Astrocyte (in vitro differentiated cells and primary cell): ENCODE measurements around the gene PSG5. TPM values are rescaled to one million over a fixed set of nuclear protein-coding genes. Genes with fewer than 3 reads are reported as not detected.
"Not testable (repeated sequence)": the region's sequence is repeated elsewhere in the genome, so short reads cannot be mapped to it uniquely, and the experiment has no call there.

Experiments used
- DNase-seq: peaks from one replicate; pipeline ENCODE4 v3.0.0-alpha.2; 2010; ENCODE audit warnings: low read depth
- FAIRE-seq: peaks from 2 replicates; lab custom pipeline; 2011; peaks lifted over from hg19 to GRCh38; lab: Jason Lieb, UNC
- H2AFZ ChIP-seq: 2 replicates; pipeline ENCODE4 v1.6.0; 2012; ENCODE audit warnings: low read depth, low read length, inconsistent platforms
- H3K27ac ChIP-seq: 2 replicates; pipeline ENCODE4 v1.5.1; 2011; ENCODE audit warnings: low read depth, low read length, inconsistent platforms
- H3K27me3 ChIP-seq: 2 replicates; pipeline ENCODE4 v1.6.0; 2011; ENCODE audit warnings: low read length, inconsistent platforms; ENCODE audit not compliant: insufficient read depth
- H3K36me3 ChIP-seq: 2 replicates; pipeline ENCODE4 v1.5.1; 2011; ENCODE audit warnings: low read length, inconsistent platforms; ENCODE audit not compliant: insufficient read depth
- H3K4me1 ChIP-seq: 2 replicates; pipeline ENCODE4 v1.5.1; 2011; ENCODE audit warnings: low read length, inconsistent platforms; ENCODE audit not compliant: insufficient read depth
- H3K4me2 ChIP-seq: 2 replicates; pipeline ENCODE4 v1.6.0; 2012; ENCODE audit warnings: low read length, inconsistent platforms
- H3K4me3 ChIP-seq: 2 replicates; pipeline ENCODE4 v1.5.1; 2011; ENCODE audit warnings: low read depth, mild to moderate bottlenecking, low read length, inconsistent platforms; ENCODE audit not compliant: insufficient read depth
- H3K79me2 ChIP-seq: 2 replicates; pipeline ENCODE4 v1.6.0; 2012; ENCODE audit warnings: mild to moderate bottlenecking, low read length, inconsistent platforms; ENCODE audit not compliant: insufficient read depth
- H3K9ac ChIP-seq: 2 replicates; pipeline ENCODE4 v1.6.0; 2012; ENCODE audit warnings: mild to moderate bottlenecking, low read length, inconsistent platforms
- H3K9me3 ChIP-seq: 2 replicates; pipeline ENCODE4 v1.5.1; 2012; ENCODE audit warnings: low read depth, mild to moderate bottlenecking, low read length, inconsistent platforms; ENCODE audit not compliant: insufficient read depth
- H4K20me1 ChIP-seq: 2 replicates; pipeline ENCODE4 v1.6.0; 2012; ENCODE audit warnings: low read length, inconsistent platforms; ENCODE audit not compliant: insufficient read depth
- H3K27ac Mint-ChIP-seq: one replicate; pipeline ENCODE4 v1.8.0; 2021; ENCODE audit warnings: mild to moderate bottlenecking, mixed read lengths; ENCODE audit not compliant: unreplicated experiment
- H3K27me3 Mint-ChIP-seq: one replicate; pipeline ENCODE4 v1.8.0; 2021; ENCODE audit warnings: low read depth, mixed read lengths; ENCODE audit not compliant: unreplicated experiment
- H3K36me3 Mint-ChIP-seq: one replicate; pipeline ENCODE4 v1.8.0; 2021; ENCODE audit warnings: low read depth, mixed read lengths; ENCODE audit not compliant: unreplicated experiment
- H3K4me1 Mint-ChIP-seq: one replicate; pipeline ENCODE4 v1.8.0; 2021; ENCODE audit warnings: low read depth, mixed read lengths; ENCODE audit not compliant: unreplicated experiment
- H3K4me3 Mint-ChIP-seq: one replicate; pipeline ENCODE4 v1.8.0; 2021; ENCODE audit warnings: mild to moderate bottlenecking, moderate library complexity, mixed read lengths; ENCODE audit not compliant: unreplicated experiment
- H3K9me3 Mint-ChIP-seq: one replicate; pipeline ENCODE4 v1.8.0; 2021; ENCODE audit warnings: mild to moderate bottlenecking, mixed read lengths; ENCODE audit not compliant: unreplicated experiment
- CTCF ChIP-seq: IDR thresholded peaks from 2 replicates; pipeline ENCODE4 v1.5.1; 2011; ENCODE audit warnings: low read depth, mild to moderate bottlenecking, inconsistent platforms, low read length, moderate library complexity; ENCODE audit not compliant: insufficient read depth
- EZH2 ChIP-seq: IDR thresholded peaks from 2 replicates; pipeline ENCODE4 v1.6.1; 2012; ENCODE audit warnings: mild to moderate bottlenecking, low read length, inconsistent platforms; ENCODE audit not compliant: insufficient read depth
- total RNA-seq: library from RNA; stranded (reverse); gene quantifications from 2 replicates; pipeline ENCODE4 v1.2.1, GENCODE V29; 2021

The PSG5 gene
- total RNA-seq, 1 donor from 2014 or later = 0.86 TPM

- H3K4me3 ChIP-seq = no peak overlapping the region
- no peaks in the 10 kb centered on the region for H4K20me1 ChIP-seq
- Mint-ChIP-seq H3K36me3 (no peaks in the 10 kb centered on the region), H3K9me3 (peaks cover 15% of the 10 kb centered on the region), H3K4me1 (no peaks in the 10 kb centered on the region), H3K27me3 (no peaks in the 10 kb centered on the region), H3K27ac (no peak overlapping the region), H3K4me3 (no peak overlapping the region)
- no peak overlapping the region for H3K4me2 ChIP-seq
- H3K79me2 ChIP-seq = no peaks in the 10 kb centered on the region
- H3K9me3 ChIP-seq = no peaks in the 10 kb centered on the region
- FAIRE-seq (no peak), DNase-seq (no peak)
- H3K27me3 ChIP-seq = no peaks in the 10 kb centered on the region
- H2AFZ ChIP-seq = no peak overlapping the region
- no peak overlapping the region for H3K27ac ChIP-seq
- H3K4me1 ChIP-seq = no peaks in the 10 kb centered on the region
- no peak for TF ChIP-seq CTCF
- TF ChIP-seq EZH2 = no peak
- no peaks in the 10 kb centered on the region for H3K36me3 ChIP-seq
- H3K9ac ChIP-seq = no peak overlapping the region
Observed at GRCh38 chr19:43207991-43208390, 21.7 kb upstream of the PSG5 start.

DNA sequence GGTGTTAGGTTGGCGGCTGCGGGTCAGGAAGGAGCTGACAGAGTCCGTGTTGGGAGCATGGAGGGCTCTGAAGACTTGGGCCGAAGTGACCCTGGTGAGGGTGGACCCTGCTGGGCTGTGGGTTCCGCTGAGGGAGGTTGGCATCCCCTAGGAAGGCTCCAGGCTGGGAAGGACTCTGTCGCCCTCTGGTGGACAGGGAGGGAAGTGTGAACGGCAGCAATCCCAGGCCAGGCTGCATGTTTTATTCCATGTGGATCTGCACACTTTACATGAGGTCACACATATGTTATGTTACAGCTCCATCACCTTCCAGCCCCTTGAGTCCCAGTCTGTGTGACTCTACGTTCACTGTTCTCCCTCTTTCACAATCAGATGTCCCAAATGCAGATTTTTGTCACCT lies 20.8 kb upstream of the PSG5 start:
- peaks cover 15% of the 10 kb centered on the region for H3K9me3 Mint-ChIP-seq
- not testable (repeated sequence) for FAIRE-seq

GRCh38 chr19:43205471-43206105 lies 19.3 kb upstream of the PSG5 start, which contains the start of gene PSG4:
TSS of gene PSG4 (minus strand) at chr19:43205638. CDS start at chr19:43205536, 102 bp downstream.
- not testable (repeated sequence) for H4K20me1 ChIP-seq, FAIRE-seq, H3K27ac Mint-ChIP-seq, H3K79me2 ChIP-seq, H3K4me3 Mint-ChIP-seq, H3K27me3 Mint-ChIP-seq, H3K4me3 ChIP-seq, H3K9me3 ChIP-seq, H3K27me3 ChIP-seq, H3K4me2 ChIP-seq, H3K27ac ChIP-seq, H3K36me3 ChIP-seq, H2AFZ ChIP-seq, H3K9ac ChIP-seq, H3K4me1 Mint-ChIP-seq, DNase-seq, H3K36me3 Mint-ChIP-seq
- H3K4me1 ChIP-seq = peaks cover 16% of the 10 kb centered on the region
- peaks cover 18% of the 10 kb centered on the region for H3K9me3 Mint-ChIP-seq

More for the DNA sequence above, 20.8 kb upstream of the PSG5 start:
- TF ChIP-seq CTCF = peak; percentile 45
- not testable (repeated sequence) for H3K4me1 ChIP-seq, DNase-seq, H3K4me2 ChIP-seq, H3K27me3 ChIP-seq, H3K36me3 Mint-ChIP-seq, H2AFZ ChIP-seq, H3K36me3 ChIP-seq, H3K9me3 ChIP-seq, H3K4me1 Mint-ChIP-seq, H3K27ac Mint-ChIP-seq, H3K27ac ChIP-seq, H4K20me1 ChIP-seq, H3K27me3 Mint-ChIP-seq, H3K9ac ChIP-seq, H3K4me3 ChIP-seq, H3K79me2 ChIP-seq, H3K4me3 Mint-ChIP-seq

DNA sequence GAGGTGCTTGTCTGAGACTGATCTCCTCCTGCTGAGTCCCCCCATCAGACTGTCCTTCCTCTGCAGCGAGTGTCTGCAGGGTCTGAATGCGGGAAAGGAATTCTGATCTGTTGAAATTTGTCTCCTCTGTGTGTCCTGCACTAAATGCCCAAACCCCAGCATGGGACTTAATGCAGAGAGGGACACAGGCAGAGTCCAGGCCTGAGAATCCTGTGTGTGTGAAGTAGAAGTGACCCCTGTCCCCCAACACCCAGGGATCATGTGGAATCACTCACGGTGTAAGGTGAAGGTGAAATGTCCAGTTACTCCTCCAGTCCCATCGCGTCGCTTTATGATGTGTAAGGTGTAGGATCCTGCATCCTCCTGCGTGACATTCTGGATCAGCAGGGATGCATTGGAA lies 17.3 kb upstream of the PSG5 start:
- H3K4me1 ChIP-seq = peaks cover 16% of the 10 kb centered on the region
- H3K4me1 Mint-ChIP-seq, FAIRE-seq, H2AFZ ChIP-seq, H3K79me2 ChIP-seq, H3K27me3 Mint-ChIP-seq, H3K4me3 Mint-ChIP-seq, H4K20me1 ChIP-seq, H3K27ac ChIP-seq, H3K4me2 ChIP-seq, H3K27ac Mint-ChIP-seq, H3K27me3 ChIP-seq, H3K4me3 ChIP-seq, DNase-seq, H3K9me3 ChIP-seq, H3K36me3 Mint-ChIP-seq, H3K36me3 ChIP-seq, H3K9ac ChIP-seq: not testable (repeated sequence)
- peaks cover 15% of the 10 kb centered on the region for H3K9me3 Mint-ChIP-seq

- FAIRE-seq, H3K9me3 ChIP-seq, H4K20me1 ChIP-seq, H3K4me3 ChIP-seq, H3K36me3 Mint-ChIP-seq, H3K9me3 Mint-ChIP-seq, H3K79me2 ChIP-seq, H3K4me3 Mint-ChIP-seq, H3K4me1 Mint-ChIP-seq, DNase-seq, H3K27me3 ChIP-seq, H2AFZ ChIP-seq, H3K27ac Mint-ChIP-seq, H3K36me3 ChIP-seq, H3K27me3 Mint-ChIP-seq: not testable (repeated sequence)
- peaks cover 16% of the 10 kb centered on the region for H3K4me1 ChIP-seq
- peak overlapping the region; percentile 76 for H3K9ac ChIP-seq
- peak overlapping the region; percentile 62 for H3K4me2 ChIP-seq
- H3K27ac ChIP-seq = peak overlapping the region; percentile 87
Observed at GRCh38 chr19:43201891-43202290, 15.6 kb upstream of the PSG5 start.
